ENCODE data around the gene LEFTY2.
A peak's percentile ranks its signal among the peaks of the same experiment; 100 is the strongest.
"Not testable (repeated sequence)": the region's sequence is repeated elsewhere in the genome, so short reads cannot be mapped to it uniquely, and the experiment has no call there.

LEFTY2 gene, protein sequence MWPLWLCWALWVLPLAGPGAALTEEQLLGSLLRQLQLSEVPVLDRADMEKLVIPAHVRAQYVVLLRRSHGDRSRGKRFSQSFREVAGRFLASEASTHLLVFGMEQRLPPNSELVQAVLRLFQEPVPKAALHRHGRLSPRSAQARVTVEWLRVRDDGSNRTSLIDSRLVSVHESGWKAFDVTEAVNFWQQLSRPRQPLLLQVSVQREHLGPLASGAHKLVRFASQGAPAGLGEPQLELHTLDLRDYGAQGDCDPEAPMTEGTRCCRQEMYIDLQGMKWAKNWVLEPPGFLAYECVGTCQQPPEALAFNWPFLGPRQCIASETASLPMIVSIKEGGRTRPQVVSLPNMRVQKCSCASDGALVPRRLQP

DNA sequence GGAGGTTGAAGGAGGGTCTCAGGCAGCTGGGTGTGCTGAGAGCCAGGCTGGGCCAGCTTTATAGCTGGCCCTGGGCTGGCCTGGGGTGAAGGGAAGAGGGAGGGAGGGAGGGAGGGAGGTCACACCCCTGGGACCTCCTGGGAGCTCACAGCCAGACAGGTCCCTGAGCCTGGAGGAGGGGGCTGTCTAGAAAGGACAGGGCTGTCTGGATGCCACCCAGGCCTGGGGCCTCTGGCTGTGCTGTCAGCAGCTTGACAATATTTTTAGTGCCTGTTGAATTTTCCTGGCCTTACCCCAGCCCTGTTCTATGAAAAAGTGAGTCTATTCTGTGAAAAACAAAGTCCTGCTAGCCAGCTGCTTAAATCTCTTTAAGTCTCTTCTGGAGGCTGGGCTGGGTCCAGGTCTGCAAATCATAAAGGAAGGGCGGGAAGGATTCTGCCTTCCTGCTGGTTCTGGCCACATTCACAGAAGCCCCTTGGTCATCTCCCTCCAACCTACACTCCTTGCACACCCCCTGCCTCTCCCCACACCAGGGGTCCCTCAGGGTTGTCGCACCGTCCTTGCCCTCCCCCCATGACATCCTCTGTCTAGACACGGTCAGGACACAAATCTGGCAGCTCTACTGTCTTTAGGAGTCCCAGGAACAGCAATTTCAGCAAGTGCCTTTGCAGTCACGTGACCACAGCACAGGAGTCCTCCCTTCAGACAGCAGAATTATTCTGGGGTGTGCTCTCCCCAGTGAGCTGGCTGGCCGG, at the start of gene LEFTY2:
Gene LEFTY2, minus strand, starts transcription at position 34 of the 755 bp plus-strand sequence. CDS start 80 bp downstream, outside the sequence.
- FAIRE-seq (no peak), DNase-seq (ENCODE audit: insufficient read length, low spot score) (no peak)

DNA sequence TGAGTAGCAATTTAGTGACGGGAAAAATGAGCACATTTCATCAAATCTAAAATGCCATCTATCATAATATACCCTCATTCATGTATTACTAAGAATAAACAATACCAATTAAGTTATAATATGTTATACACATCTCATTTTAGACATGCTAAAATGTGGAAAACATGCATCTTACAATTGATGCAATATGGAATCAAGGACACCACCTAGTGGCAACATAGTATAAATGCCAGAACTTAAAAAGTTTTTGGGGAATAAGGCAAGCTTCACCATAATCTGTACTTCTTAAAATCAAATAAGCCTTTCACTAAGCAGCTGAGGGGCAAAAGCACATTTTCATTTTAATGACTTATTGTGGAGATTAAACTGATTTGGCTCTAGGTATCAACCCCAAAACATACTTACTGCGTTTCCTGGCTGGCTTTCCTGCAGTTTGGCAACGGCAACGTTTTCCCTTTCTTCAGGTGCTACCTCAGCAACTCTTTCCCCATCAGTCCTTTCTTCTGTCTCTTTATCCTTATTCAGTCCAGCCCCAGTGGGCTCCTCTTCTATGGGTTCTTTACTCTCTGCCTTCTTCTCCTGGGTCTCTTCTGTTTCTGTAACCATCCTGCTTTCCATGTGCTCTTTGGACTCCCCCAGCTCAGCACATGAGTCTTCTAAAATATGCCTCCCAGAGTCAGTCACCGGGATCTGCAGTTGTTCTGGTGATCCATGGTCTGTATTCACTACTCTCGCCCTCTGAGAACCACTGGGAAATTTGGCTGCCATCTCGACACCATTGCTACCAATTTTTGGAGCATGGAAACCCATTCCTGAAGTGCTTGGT, 46.7 kb upstream of the LEFTY2 start:
- DNase-seq (ENCODE audit: insufficient read length, low spot score) (no peak), FAIRE-seq (no peak)

DNA sequence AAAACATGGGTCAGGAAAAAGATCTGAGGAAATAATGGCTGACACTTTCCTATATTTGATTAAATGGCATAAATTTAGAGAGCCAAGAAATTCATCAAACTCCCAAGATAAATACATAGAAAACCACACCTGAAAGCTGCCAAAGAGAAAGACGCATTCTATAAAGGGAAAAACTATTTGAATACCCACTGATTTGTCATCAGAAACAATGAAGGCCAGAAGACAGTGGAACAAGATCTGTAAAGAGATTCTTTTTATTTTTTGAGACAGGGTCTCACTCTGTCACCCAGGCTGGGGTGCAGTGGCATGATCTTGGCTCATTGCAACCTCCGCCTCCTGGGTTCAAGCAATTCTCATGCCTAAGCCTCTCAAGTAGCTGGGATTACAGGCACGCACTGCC, 40.7 kb upstream of the LEFTY2 start:
- no peak for DNase-seq (ENCODE audit: insufficient read length, low spot score)
- no peak for FAIRE-seq

DNA sequence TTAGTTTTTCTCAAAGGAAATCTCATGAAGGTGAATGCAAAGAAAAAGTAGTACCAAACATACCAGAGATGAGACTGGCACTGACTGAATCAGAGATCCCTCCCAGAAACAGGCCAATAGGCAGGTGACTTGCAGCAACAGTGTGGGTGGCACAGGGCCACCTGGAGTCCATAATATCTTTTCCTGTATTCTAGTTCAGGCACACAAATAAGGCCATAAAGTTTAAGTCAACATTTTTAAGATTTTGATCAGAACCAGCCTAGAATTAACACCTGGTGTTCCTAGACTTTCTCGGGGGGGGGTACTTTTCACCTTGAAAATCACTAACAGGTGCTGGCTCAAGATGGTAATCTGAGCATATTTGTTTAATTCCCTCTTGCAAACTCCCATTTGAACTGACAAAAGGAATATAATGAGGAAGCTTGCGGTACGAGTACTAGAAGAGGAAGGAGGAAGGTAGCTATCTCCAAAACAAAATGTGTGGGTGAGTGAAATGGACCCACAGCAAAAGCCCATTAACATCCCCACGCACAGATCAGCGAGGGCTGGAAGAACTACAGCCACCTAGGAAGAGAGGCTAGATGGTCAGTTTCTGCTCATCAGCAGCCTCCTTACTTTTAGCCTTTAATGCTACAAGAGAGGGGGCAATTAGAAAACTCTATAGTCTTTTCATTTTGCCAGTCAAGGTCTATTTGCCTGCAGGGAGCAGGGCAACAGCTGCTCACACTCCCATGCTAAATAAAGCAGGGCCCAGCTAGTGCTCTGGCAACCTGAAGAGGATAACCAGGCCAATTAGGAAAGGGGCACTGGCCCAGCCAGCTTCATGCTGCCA, 39.2 kb upstream of the LEFTY2 start:
- no peak for FAIRE-seq
- DNase-seq (ENCODE audit: insufficient read length, low spot score): no peak

DNA sequence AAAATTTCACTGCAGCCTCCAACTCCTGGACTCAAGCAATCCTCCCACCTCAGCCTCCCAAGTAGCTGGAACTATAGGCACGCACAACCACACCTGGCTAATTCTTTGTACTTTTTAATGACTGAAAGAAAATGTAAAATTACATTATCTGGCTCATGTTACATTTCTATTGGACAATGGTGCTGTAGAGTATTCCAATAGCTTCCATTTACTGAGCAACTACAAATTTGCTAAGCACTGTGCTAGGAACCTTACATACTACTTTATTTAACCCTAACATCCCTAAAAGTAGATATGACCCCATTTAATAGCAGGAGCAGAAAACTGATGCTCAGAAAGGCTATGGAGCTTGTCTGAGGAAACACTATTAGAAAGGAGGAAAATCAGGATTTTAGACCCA, 38.4 kb upstream of the LEFTY2 start:
- no peak for FAIRE-seq
- no peak for DNase-seq (ENCODE audit: insufficient read length, low spot score)

DNA sequence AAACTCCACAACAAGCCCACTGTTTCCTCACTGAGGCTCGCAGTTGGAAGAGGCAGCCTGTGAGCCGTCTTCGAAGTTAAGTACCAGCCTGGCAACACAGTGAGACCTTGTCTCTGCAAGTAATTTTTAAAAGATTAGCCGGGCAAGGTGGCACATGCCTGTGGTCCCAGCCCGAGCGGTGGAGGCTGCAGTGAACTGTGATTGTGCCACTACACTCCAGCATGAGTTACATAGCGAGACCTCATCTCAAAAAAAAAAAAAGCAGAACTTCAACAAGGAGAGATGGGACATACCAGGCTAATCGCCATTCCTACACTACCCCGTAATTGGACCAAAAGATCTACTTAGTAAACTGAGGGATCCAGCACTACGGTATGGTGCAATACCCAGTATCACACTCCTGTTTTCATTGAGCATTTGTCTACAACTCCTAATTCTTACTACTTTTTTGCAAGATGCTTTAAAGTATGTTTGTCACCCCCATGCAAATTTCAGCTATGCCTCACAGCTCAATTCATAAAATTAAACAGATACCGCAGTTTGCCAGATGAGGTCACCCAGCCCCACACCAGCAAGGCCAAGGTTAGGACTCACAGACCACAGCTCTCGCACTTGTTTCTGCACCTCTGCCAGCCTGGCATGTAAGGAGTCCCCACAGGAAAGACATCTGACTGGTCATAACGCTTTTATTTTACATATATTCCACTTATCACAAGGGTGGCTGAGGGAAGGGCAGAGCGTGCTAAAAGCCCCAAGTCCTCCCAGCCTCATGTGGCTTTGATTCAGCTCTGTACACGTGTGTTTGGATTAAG, 37.1 kb upstream of the LEFTY2 start:
- no peak for FAIRE-seq
- DNase-seq (ENCODE audit: insufficient read length, low spot score): no peak

DNA sequence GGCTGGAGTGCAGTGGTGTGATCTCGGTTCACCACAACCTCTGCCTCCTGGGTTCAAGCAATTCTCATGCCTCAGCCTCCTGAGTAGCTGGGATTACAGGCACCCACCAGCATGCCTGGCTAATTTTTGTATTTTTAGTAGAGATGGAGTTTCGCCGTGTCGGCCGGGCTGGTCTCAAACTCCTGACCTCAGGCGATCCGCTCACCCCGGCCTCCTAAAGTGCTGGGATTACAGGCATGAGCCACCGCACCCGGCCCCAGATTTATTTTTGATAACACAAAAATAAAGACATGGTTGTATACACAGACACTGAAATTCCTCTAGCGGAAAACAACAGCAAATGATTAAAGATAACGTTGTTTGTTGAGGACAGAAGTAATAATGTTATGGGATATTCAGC, 34.1 kb upstream of the LEFTY2 start:
- DNase-seq (ENCODE audit: insufficient read length, low spot score); FAIRE-seq: not testable (repeated sequence)

DNA sequence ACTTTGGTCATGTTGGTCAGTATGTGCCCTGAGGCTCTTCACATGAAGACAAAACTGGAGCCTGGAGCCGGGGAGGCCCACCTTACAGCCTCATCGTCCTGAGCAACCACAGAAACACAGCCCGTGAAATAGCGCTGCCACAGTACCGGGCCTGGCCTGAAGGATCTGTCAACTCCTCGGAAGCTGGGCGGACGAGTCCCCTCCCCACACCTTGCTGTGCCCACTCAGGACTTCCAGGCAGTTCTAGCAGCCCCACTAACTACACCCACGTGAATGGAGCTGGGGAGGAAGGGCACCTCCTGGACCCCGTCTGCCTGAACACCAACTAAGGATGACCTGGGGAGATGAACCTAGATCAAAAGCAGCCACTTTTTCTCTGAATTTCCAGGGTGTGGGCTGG, 33.4 kb upstream of the LEFTY2 start:
- no peak for FAIRE-seq
- DNase-seq (ENCODE audit: insufficient read length, low spot score): no peak

DNA sequence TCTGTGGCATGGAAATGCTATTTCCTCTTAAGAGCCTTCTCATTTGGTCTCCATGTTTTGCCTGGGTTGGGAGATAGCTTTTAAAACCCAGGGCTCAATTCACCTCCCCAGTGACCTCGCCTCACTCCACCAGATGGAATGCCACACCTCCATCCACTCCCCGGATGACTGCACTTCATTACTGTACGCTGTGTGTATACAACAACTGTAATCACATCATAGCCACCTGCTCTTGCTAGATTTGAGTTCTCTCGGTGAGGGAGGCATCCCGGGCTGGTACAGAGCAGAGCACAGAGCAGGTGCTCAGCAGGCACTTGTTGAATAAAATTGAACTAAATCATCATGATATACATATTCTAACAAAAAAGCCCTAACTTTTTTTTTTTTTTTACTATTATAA, 32.1 kb upstream of the LEFTY2 start:
- DNase-seq (ENCODE audit: insufficient read length, low spot score): no peak

DNA sequence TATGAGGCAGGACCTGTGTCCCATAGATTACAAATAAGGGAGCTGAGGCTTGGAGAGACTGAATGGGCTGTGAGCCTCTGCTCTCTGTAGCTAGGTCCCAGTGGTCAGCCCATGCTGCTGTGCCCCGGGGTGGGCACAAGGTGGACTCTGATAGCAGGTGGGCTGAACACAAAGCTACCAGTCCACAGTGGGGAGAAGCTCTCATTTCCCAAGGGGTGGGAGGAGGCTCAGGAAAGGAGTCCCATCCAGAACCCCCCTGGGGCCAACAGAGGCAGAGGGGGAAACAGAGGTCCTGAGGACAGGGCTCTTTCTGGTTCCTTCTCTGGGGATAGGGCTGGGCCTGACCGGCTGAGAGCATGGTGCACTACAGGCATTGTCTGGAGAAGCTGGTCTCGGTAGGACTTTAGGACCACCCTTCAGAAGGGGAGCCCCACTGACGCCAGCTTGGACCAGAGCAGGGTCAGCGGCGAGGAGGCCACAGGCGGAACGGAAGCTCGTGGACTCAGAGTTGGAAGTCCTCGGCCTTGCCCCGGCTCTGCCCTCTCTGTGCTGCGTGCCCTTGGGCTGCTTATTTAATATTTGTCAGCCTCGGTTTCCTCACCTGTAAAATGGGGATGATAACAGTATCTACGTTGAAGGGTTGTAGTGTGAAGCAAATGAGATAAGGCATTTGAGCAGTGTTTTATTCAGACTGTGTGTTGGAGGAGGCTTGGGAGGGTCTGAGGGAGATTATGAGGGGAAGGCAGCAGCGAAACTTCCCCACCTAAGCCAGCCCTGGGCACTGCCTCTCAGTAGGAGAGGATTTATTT, 31.5 kb upstream of the LEFTY2 start:
- DNase-seq (ENCODE audit: insufficient read length, low spot score): no peak
- no peak for FAIRE-seq

More for the DNA sequence above, 32.1 kb upstream of the LEFTY2 start:
- FAIRE-seq: no peak

DNA sequence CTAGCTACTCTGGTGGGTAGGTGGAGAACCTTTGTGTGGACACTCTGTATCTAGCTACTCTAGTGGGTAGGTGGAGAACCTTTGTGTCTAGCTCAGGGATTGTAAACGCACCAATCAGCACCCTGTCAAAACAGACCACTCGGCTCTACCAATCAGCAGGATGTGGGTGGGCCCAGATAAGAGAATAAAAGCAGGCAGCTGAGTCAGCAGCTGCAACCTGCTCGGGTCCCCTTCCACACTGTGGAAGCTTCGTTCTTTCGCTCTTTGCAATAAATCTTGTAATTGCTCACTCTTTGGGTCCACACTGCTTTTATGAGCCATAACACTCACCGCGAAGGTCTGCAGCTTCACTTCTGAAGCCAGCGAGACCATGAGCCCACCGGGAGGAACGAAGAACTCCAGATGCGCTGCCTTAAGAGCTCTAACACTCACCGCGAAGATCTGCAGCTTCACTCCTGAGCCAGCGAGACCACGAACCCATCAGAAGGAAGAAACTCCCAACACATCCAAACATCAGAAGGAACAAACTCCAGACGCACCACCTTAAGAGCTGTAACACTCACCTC, 29.7 kb upstream of the LEFTY2 start:
- FAIRE-seq; DNase-seq (ENCODE audit: insufficient read length, low spot score): not testable (repeated sequence)

DNA sequence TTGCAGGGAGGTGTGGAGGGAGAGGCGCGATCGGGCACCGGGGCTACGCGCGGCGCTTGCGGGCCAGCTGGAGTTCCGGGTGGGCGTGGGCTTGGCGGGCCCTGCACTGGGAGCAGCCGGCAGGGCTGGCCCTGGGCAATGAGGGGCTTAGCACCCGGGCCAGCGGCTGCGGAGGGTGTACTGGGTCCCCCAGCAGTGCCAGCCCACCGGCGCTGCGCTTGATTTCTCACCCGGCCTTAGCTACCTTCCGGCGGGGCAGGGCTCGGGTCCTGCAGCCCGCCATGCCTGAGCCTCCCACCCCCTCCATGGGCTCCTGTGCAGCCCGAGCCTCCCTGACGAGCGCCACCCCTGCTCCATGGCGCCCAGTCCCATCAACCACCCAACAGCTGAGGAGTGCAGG, 28.7 kb upstream of the LEFTY2 start:
- FAIRE-seq; DNase-seq (ENCODE audit: insufficient read length, low spot score): not testable (repeated sequence)

DNA sequence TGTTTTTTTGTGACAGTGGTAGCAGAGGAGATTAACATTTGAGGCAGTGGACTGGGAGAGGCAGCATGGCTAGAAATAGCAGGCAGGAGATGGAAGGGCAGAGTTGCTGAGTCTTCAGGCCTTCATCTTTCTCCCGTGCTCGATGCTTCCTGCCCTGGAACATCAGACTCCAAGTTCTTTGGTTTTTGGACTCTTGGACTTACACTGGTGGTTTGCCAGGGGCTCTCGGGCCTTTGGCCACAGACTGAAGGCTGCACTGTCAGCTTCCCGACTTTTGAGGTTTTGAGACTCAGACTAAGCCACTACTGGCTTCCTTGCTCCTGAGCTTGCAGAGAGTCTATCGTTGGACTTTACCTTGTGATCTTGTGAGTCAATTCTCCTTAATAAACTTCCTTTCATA, 24.2 kb upstream of the LEFTY2 start:
- no peak for DNase-seq (ENCODE audit: insufficient read length, low spot score)
- FAIRE-seq: no peak

DNA sequence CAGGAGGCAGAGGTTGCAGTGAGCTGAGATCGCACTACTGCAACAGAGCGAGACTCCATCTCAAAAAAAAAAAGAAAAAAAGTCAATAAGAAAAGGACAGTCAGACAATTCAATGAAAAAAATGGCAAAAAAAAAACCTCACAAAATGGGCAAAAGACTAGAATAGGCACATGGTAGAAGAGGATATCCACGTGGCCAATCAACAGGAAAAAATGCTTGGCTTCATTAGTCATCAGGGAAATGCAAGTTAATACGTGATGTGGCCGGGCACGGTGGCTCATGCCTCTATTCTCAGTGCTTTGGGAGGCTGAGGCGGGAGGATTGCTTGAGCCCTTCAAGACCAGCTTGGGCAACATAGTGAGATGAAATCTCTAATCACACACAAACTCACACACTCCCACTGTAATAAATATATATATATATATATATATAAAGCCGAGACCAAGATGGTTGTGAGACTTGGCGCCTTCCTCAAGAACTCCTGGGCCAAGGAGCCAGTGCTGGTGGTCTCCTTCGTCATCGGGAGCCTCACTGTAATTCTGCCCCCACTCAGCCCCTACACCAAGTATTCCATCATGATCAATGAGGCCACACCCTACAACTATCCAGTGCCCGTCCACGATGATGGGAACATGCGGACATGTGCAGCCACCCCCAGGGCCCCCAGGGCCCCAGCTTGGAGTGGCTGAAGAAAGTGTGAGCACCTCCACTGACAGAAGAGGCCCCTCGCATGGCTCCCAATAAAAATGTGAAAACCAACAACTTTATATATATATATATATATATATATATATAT, 22.9 kb upstream of the LEFTY2 start:
- FAIRE-seq (no peak), DNase-seq (ENCODE audit: insufficient read length, low spot score) (no peak)

DNA sequence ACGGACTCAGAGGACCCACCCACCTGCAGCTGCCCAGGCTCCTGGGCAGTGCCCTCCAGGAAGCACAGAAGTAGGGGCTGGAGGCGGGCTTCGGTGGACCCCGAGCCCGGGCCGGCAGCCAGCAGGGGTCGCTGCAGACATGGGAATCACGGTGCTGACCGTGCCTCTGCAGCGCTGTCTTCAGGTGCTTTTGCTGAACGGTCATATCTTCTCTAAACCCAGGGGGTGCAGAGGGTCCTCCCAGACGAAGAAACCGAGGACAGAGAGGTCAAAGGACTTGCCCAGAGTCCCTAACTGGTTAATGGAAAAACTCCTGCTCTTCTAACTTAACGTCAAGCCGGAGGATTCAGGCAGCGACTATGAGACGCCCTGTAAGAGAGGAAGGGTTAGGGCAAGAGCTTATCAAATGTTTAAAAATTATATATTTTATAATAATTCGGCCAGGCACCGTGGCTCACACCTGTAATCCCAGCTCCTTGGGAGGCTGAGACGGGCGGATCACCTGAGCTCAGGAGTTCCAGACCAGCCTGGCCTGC, 21.5 kb upstream of the LEFTY2 start:
- FAIRE-seq (no peak), DNase-seq (ENCODE audit: insufficient read length, low spot score) (peak; percentile 48)

DNA sequence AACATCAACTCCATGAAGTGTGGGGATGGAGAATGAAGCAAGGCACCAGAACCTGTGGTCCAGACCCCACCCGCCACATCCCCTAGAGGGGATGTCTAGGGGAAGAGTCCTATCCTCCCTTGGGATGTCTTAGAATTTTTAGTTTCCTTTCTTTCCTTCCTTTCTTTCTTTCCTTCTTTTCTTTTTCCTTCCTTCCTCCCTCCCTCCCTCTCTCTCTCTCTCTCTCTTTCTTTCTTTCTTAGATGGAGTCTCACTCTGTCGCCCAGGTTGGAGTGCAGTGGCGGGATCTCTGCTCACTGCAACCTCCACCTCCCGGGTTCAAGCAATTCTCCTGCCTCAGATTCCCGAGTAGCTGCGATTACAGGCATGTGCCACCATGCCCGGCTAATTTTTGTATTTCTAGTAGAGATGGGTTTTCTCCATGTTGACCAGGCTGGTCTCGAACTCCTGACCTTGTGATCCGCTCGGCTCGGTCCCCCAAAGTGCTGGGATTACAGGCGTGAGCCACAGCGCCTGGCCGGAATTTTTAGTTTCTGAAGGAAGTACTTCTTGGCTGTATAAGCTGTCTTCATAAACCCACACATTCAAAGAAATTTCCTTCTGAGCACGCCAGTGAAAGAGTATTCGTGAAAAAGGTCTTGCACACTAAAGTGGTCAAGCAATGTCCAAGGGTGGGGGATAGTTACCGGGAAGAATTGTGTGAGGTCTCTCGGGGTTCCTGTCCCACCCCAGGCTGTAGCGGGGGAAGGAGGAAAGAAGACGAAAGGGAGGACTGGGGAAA, 20.8 kb upstream of the LEFTY2 start:
- FAIRE-seq (no peak), DNase-seq (ENCODE audit: insufficient read length, low spot score) (no peak)

All from HTR-8/SVneo (cell line).